ENCODE results near the gene TPK1. TPM values are rescaled to one million over a fixed set of nuclear protein-coding genes. Genes with fewer than 3 reads are reported as not detected.
A peak's percentile ranks its signal among the peaks of the same experiment; 100 is the strongest.

TPK1 gene
- total RNA-seq, 1 donor: 3.9 TPM

DNA sequence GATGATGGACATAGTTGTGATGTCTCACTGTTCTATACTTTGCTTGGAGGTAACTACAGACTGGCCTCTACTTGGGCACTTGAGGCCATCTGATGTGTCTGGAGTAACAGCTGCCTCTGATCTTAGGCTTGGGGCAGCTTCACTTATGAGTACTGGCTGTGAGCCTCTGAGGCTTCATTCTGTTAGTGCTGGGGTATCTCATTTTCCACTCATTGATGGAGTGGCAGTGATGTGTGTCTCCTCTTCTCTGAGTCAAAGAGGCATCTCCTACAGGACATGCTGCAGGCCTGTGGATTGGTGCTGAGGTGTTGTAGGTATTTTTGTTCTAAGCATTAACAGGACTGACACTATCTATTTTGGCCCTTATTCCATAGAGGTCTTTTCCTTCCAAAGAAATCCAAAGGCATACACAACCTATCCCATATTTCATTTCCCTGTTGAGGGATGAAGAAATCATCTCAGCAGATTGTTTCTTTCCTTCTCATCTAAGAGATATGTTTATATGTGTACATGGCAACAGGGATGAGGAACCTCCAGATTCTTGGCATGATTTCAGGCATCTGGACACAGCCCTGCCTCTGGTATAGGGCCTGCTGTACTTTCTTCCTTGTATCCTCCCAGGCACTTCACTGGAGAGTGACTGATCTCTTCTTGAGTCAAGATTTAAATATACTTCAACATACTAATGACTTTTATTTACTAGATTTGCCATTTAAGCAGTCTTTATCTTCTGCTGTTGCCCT lies 366.7 kb downstream of the TPK1 start:
- DNase-seq (ENCODE audit: low read depth): peak; percentile 6

GRCh38 chr7:144459635-144460034 lies 376.2 kb downstream of the TPK1 start:
- no peak for DNase-seq (ENCODE audit: low read depth)
- no peak overlapping the region for H3K4me3 ChIP-seq (ENCODE audit: low read depth, low read length)
- no peak for TF ChIP-seq CTCF (IDR thresholded peaks at IDR 0.05; ENCODE audit: insufficient read depth, low read depth, low read length)

More for the DNA sequence above, 366.7 kb downstream of the TPK1 start:
- no peak for TF ChIP-seq CTCF (IDR thresholded peaks at IDR 0.05; ENCODE audit: insufficient read depth, low read depth, low read length)
- no peak overlapping the region for H3K4me3 ChIP-seq (ENCODE audit: low read depth, low read length)

DNA sequence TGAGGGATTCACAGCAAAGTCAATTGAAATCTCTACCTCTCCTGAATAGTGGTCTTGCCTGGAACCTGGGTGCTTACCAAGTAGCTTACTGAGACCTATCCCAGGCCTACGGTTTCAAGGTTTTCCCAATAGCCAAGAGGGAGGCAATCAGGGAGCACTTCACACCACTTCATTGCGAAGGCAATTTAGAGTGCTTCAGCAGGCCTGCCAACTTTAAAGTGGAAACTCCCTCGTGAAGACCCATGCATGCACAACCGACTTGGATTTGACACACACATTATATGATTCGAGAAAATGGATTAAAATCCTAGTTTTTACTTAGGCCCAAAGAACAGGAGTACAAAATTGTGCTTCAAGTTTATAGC lies 380.8 kb downstream of the TPK1 start:
- no peak for TF ChIP-seq CTCF (IDR thresholded peaks at IDR 0.05; ENCODE audit: insufficient read depth, low read depth, low read length)
- no peak overlapping the region for H3K4me3 ChIP-seq (ENCODE audit: low read depth, low read length)
- no peak for DNase-seq (ENCODE audit: low read depth)

DNA sequence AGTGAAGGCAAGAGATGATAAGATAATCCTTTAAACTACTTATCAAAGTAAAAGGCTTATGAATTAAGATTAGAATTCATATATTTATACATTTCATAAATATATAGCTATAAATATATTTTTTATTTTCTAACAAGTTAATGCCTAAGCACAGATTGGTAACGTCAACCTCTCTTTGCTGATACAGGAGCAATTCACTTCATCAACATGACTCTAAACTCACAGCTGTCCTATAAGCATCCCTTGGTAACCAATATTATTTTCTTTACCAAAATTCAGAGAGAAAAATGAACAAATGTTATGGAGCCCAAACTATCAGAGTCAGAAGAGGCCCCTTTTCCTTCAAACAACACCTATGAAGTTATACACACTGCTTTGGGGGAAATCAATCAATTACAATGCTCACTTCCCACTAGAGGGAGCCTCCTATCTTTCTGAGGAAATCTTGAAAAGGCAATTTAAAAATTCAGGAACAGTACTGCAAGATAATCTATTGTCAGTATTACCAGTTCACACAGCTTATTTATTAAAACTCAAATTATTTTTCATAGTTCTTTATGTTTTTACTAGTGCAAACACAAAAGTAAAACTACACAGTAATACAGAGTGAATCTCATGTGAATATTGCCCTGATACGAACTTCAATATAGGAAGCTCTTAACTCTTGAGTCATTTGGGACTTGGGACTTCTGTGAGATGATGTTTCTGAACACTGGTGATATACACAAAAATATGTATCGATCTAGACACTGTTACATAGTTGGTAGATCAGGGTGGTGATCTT lies 381.4 kb downstream of the TPK1 start:
- peak; percentile 37 for TF ChIP-seq CTCF (IDR thresholded peaks at IDR 0.05; ENCODE audit: insufficient read depth, low read depth, low read length)
- DNase-seq (ENCODE audit: low read depth): no peak
- no peak overlapping the region for H3K4me3 ChIP-seq (ENCODE audit: low read depth, low read length)

- H3K4me3 ChIP-seq (ENCODE audit: low read depth, low read length): no peak overlapping the region
- no peak for TF ChIP-seq CTCF (IDR thresholded peaks at IDR 0.05; ENCODE audit: insufficient read depth, low read depth, low read length)
Measured at GRCh38 chr7:144452064-144452463, 383.8 kb downstream of the TPK1 start.

DNA sequence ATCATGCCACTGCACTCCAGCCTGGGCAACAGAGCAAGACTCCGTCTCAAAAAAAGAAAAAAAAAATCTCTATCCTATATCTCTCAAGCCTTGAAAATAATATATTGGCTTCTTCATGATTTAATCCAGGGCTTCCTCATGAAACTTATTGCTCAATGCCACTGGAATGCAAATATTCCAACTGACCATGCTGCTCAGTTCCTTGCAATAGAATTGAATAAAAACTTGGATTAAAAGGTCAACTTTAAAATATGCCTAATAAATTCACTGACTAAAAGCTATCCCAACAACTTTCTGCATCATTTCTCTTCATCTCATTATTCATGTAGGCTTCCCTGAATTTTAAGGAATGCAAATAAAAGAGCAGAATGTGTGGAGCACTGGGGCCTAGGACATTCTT lies 390.3 kb downstream of the TPK1 start:
- no peak for TF ChIP-seq CTCF (IDR thresholded peaks at IDR 0.05; ENCODE audit: insufficient read depth, low read depth, low read length)
- peak; percentile 17 for DNase-seq (ENCODE audit: low read depth)

More at GRCh38 chr7:144452064-144452463, 383.8 kb downstream of the TPK1 start:
- no peak for DNase-seq (ENCODE audit: low read depth)

More for the DNA sequence above, 390.3 kb downstream of the TPK1 start:
- H3K4me3 ChIP-seq (ENCODE audit: low read depth, low read length): no peak overlapping the region
